HG03342 (cell line): Measurements from ENCODE around the gene NPY5R.

ENCODE experiments used
- ATAC-seq: cut with Tn5 transposase; IDR thresholded peaks from one replicate; pipeline ENCODE4 v1.9.1; 2021; ENCODE audit warnings: mild to moderate bottlenecking, moderate library complexity; ENCODE audit not compliant: unreplicated experiment

The NPY5R gene

DNA sequence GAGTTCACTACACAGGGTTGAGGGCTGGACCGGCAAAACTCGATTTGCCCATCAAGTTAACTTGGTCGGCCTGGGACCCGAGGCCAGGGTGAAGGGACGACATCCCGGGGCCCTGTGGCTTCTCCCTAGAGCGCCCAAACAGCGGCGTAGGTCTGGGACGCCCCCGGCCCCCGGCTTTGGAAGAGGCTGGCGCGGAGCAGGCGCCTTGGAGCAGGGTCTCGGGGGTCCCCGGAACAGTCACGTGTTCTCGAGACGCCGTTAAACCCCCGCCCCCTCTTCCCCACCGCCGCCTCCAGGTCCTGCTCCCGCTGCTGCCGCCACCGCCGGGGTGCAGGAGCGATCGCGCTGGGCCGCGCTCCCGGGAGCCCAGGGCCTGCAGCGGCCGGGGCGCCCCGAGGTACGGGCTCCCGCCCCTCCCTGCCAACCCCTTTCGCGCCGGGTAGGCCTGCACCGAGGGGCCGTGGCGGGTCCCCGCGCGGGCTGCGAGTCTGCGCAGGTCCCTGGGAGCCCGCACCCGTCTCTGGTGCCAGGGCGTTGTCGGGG lies at the start of gene NPY5R:
Gene NPY5R, plus strand, starts transcription at position 289 of the 543 bp plus-strand sequence. CDS start 6,382 bp downstream, outside the sequence.
- ATAC-seq, result no peak

DNA sequence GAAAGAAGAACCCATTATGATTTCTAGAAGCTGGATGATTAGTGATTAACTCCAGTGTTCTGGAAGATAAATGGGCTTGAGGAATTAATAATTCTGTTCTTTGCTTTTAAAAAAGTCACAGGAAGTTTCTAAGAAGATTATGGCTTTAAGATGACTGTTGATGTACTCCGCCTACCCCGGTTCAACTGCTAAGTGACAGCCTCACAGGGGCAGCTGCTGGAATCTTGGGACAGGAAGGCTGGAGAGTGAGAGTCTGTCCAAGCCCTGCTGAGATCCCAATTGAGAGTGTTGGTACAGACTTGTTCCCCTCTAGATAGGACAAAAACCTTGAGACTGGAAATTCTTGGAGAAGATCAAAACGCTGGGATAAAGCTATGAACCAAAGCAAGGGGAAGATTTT lies 48.6 kb upstream of the NPY5R start:
- no peak for ATAC-seq

DNA sequence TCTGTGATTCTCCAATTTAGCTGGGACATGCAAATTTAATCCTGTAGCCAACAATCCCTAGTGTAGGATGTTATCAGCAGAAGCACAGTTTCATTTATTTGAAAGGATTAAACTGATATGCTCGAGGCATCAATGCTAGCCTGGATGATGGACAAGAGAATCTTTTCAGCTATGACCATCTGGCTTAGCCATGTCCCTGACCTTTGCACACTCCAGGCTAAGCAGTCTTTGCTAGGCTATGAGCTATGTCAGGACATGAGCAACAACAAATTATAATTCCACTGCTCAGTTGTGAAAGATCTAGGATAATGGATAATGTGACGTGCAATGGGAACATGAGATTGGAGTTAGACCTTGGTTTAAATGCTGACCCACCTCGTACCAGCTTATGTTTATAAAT lies 43.2 kb upstream of the NPY5R start:
- no peak for ATAC-seq

DNA sequence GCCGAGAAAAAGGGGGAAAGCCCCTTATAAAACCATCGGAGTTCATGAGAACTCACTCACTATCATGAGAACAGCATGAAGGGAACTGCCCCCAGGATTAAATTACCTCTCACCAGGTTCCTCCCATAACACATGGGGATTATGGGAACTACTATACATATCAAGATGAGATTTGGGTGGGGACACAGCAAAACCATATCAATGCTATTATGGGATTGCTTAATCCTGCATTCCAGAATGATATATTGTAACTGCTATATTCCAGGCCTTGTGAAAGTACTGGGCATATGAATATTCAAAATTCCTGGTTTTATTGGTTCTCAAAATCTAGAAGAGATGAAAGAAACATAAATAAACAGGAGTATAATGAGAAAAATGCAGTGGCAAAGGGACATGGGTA lies 40.6 kb upstream of the NPY5R start:
- ATAC-seq, result no peak

DNA sequence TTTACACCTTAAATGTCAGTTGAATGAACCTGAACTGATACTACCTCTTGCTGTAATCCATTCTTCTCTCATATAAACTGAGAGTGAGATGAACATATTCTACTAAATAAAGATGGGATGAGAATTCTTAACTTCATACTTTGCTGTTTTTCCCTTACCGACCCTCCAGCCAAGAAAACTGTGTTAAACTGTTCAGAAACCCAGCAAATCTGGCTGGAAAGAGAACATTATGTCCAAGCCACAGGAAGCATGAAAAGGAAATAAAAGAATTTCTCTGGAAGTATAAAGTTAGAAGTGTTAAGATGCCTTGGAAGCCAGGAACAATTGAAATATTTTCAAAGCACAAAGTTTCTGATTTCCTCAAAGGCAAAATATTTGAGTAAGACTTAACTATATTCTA lies 34.2 kb upstream of the NPY5R start:
- no peak for ATAC-seq

DNA sequence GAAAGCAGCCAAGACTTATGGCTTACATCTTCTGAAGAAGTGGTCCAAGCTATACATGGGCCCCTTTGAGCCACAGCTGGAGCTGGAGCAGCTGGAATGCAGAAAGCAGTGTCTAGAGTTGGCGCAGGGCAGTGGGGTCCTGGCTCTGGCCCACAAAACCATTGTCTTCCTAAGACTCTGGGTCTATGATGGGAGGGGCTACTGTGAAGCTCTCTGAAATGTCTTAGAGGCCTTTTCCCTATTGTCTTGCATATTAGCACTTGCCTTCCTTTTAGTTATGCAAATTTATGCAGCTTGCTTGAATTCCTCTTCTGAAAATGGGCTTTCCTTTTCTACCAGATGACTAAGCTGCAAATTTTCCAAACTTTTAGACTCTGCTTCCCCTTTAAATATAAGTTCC lies 26.6 kb upstream of the NPY5R start:
- no peak for ATAC-seq

DNA sequence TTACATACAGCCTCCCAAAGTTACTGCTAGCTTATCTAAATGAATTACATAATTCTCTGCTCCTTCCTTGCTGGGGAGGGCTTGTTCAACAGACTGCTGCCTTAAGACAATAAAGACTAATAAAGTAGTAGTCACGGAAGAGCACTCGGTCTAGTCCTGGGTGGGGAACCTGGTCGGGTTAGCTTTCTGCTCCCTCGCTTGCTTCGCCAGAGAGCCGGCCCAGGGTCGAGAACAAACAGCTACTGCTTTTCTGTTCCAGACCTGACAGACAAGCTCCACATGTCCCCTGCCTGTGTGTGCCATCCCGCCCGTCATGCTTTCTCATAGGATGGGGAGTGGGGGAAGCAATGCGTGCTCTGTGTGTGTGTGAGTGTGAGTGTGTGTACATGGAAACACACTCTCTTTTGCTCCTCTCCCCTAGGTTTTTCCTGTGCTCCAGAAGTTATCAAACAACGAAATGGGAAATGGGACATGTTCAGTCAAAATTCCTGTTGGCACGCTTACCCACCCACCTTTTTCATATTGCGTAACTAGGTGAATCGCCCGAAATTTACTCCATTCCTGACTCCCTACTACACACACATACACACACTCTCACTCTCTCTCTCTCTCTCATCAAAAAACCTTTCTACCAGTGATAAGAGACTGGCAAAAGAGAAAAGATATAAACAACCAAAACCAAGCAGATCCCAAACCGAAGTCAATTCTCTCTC lies 12.6 kb upstream of the NPY5R start:
- no peak for ATAC-seq

DNA sequence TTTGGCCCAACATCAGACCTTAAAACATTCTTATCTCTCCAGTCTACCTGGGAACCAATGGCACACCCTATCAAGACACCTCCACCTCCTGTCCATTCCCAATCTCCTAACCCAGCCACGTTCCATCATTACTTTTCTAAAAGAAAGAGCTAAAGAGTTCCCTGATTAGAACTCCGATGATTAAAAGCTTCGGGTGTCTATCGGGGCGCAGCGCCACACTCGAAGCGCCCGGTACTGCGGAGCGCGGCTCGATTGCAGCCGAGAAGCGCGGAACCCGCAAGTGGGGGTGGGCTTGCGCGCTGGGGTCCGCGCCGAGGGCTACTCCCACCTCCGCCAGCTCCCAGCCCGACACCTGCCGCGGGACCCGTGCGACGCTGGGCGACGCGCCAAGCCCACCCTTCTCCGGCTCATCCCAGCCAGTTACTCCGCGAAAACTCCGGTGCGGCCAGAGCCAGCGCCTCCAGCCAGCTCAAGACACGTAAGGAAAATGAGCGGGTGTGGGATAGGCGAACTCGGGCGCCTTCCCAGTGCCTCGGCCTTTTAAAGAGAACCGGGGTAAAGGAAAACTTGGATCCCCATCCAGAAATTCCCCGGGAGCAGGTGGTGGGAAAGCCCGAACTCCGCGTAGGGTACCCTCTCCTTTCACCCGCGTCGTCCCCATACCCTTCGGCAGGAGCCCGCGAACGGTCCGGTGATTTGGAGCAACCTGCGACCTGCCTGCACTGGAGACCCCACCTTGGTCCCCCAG lies 11.9 kb upstream of the NPY5R start:
- no peak for ATAC-seq

DNA sequence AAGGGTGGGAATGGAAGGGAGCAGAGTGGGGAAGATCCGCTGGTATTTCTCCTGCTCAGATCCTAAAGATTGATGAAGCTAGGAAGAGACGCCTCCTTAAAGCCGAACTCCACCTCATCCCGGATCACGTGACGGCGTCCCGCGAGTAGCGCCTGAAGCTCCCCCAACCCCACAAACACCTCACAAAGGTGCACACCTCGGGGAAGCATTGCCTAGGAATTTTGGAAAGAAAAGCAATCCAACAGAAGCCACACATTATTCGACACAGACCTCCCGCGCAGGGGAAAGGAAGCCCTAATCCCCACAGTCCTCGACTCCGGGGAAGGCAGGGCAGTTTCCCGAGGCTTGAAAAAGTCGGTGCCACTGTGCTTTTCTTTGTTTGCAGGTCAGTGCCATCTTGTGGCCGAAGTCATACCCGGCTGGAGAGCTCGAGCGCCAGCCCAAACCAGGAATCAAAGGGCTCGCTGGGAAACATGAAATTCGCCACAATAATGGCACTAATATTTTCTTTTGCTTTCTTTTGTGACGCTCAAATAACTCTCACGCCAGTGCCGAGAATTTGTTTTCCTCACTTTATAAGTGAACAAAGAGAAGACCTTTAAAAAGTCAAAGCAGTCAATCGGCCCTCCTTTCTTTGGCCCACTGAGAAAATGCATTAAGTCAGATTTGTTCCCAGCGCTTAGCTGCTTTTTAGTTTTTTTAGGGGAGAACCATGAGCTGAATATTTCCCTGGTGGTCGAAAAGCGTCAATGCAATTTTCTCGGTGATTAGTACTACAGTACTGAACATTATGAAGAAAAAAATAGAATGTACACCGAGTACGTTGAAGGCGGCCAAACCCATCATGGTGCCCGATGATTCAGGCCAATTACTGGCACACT lies 10.9 kb upstream of the NPY5R start, which contains the start of gene NPY1R:
Gene NPY1R, minus strand, starts transcription at position 71 of the 881 bp plus-strand sequence. CDS start 6,042 bp downstream, outside the sequence.
- peak; percentile 64 for ATAC-seq

DNA sequence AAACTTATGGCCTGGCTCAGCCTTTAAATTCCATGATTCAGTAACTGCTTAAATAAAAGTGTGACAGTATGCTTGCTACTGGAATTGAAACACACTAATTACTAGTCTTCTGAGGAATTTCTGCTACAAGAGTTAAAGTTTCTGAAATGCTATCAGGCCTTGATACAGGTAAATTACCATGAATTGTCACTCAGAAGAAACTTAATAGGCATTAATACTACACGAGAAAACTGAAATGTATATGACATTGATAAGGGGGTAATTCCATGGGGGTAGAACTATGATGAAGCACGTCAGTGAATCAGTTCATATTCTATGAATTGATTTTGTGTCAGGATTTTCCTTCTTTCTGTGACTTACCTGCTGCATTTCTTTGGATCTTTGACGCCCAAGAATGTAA lies 8.3 kb upstream of the NPY5R start:
- ATAC-seq, result no peak

DNA sequence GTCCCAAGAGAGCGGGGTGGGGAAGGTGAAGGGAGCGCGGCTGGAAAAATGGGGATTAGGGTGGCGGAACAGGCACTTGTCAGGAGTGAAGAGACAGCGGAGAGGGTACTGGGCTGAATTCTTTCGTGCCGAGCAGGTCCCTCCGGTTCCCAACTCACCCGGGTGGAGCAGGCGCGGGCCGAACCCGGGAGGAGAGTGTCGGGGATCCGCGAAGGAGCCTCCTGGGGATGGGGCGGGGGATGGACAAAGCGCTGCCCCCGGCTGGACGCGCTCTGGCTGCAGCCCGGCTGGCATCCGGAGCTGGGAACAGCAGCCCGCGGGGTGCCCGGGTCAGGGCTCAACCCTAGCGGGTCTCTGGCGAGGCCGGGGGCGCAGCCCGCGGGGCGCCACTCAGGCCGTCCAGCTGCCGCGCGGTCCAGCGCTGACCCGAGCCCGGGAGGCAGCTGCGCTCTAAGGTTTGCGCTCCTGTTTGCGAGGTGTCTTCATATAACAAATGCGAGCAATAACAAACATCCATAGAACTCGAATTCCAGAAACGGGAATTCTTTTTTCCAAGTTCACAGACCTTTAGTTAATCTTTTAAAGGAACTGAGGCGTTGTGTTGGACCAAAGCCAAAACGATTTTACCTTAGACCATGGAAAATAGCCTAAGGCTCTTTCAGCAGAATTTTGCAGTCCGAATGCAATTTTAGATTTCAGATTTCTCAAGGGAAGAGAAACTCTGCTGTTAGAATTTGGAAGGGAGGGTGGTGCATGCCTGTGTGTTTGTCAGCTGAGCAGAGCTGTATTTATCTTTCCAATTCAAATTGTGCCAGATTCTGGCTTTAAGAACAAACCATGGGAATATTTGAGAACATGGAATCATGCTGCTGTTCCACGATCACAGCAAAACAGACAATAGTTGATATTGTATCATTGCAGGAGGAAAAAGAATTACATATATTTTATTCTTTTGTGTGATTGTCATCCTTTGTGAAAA lies 744 bp downstream of the NPY5R start:
- ATAC-seq, result no peak

DNA sequence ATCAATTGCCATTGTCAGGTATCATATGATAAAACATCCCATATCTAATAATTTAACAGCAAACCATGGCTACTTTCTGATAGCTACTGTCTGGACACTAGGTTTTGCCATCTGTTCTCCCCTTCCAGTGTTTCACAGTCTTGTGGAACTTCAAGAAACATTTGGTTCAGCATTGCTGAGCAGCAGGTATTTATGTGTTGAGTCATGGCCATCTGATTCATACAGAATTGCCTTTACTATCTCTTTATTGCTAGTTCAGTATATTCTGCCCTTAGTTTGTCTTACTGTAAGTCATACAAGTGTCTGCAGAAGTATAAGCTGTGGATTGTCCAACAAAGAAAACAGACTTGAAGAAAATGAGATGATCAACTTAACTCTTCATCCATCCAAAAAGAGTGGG lies 7.0 kb downstream of the NPY5R start:
- ATAC-seq, result no peak

DNA sequence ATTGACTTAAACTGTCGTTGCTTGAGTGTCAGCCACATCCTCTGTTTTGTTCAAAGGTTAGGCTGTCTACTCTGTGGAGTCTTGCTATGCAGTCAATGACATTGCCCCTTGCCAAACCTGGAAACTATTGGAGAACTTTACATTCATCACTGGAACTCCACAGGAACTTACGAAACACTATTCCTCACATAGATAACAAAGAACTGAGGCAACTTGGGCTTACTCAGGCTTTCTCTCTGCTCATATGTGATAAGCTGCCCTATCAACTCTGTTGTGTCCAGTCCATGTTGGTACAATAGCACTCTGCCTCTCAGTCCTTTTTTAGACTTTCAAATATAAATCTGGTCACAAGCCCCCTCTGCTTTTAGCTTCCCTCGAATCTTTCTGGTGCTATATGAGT lies 9.4 kb downstream of the NPY5R start:
- no peak for ATAC-seq

DNA sequence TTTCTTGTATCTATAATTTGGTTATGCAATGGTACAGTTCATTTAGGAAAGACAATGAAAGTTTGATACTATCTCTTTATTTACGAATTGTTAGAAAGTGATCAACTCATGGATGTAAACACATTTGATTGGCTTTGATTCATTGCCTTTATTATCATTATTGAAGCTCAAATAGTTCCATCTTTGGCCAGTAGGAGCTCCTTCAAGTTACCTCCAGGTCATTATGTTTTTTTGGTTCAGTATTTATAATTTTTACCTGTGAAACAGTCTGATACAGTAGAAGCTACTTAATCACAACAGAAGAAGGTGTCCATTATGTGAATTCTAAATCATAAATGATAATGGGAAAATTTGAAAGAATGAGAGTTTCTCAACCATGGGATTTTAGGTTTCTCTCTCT lies 12.4 kb downstream of the NPY5R start:
- no peak for ATAC-seq

DNA sequence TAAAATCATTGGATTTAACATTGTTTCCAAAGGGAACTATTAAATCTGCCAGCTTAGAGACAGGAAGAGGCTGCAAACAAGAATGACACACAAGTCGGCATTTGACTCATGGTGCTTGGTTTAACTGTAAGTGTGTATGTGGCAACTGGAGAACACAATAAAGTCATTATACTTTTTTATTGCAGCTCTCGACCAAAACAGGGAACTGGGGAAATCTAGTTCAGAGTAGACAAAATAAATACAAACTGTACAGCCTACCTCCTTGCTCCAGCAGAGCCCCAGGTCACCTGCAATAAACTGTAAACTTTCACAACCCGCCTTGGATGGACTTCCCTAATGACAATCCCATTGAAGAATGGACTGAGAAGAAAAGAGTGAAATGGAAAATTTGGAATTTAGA lies 24.0 kb downstream of the NPY5R start:
- ATAC-seq, result no peak

DNA sequence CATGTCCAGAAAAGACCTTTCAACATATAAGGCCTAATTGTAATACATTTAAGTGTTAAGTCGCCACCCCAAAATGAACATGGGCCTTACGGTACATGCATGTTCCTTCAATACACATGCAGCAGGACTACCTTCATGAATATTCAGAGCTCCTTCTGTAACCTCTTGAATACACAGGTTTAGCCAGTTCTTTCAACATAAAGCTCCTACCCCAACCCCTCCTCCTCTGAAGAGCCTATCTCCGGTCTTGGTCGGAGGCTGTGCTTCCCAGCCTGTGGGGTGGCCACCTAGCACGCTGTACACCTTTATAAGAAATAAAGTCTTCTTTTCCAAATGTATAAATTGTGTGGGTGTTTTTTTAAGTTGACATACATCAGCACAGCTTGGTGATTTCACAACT lies 28.3 kb downstream of the NPY5R start:
- ATAC-seq, result no peak

DNA sequence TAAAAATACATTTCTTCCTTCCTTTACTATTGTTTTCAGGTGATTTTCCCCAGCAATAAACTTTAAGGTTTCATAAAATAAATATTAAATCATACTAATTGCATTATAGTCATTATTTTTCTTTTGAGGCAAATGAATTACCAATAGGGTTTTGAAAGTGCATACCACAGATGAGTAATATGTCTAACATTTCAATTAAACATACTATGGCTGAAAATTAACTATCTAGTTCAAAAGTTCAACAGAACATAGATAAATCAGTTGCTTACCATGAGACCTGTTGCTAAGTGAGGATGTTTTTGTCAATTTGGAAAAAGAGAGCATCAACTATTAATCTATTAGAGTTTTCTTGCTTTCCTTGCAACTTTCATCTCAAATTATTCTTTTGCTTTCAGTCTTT lies 35.0 kb downstream of the NPY5R start:
- no peak for ATAC-seq

DNA sequence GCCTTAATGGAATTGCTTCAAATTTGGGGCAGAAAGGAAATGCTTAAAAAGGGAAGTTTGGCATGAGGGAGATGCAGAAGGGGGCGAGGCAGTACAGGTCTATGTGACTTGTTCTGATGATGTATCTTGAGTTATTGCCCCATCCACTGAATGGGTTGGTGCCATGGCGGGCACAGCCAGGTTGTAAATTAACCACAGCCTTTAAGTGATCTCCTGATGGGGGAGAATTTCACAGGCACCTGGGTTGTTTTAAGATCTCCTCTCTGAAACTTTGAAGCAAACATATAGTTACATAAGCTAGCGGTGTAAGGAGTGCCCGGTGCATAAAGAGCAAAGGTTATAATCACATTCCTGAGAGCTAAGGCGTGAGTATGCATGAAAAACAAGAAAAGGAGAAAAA lies 37.0 kb downstream of the NPY5R start:
- ATAC-seq, result no peak

DNA sequence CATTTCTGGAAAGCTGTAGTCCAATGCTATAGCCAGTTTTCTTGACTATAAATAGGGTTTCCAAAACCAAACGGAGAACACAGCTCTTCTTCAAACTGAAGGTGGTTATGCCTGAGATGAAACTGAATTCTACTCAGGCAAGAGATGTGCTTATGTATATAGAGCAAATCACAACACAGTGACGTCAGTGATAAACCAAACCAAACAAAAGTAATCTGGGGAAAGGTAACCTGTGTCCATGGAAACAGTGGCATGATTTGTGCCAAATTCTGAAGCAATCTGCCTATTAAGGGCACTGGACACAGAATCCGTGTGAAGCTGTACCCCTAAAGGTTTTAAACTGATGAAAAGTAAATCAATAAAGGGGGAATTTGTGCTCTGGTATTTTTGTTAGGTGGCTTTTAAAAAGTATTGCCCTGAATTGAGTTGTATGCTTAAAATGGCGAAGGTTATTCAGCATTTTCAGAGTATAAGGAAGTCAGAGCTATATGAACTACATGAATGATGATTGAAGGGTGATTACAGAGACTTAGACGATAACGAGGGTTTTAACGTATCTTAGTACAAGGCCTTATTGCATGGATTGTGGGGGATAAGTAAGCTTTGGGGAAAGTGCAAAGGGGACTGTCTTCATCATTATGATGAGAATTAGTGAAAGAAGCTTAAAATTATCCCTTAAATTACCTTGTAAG lies 38.6 kb downstream of the NPY5R start:
- no peak for ATAC-seq
